ENCODE measurements around the gene MBOAT2.

The MBOAT2 gene

GRCh38 chr2:8806885-8807704 lies 196.4 kb downstream of the MBOAT2 start:
- H3K27ac ChIP-seq (ENCODE audit: insufficient read depth, low read depth, low read length, poor library complexity, severe bottlenecking), result no peak overlapping the region
- H3K9me3 ChIP-seq (ENCODE audit: control insufficient read depth, low read length), result no peaks in the 10 kb centered on the region
- WGBS, 2 experiments, result 86 to 94% methylated on average over 6 of the region's 6 CpGs
- no peaks in the 10 kb centered on the region for H3K27me3 ChIP-seq (ENCODE audit: control insufficient read depth, insufficient read depth, low read length, poor library complexity, severe bottlenecking)
- no peaks in the 10 kb centered on the region for H3K4me1 ChIP-seq (ENCODE audit: control insufficient read depth, insufficient read depth, low read length)
- no peak overlapping the region for H3K4me3 ChIP-seq (ENCODE audit: insufficient read depth, low read depth, low read length)
- H3K36me3 ChIP-seq (ENCODE audit: control insufficient read depth, insufficient read depth, low read length), result no peaks in the 10 kb centered on the region

- H3K4me3 ChIP-seq (ENCODE audit: insufficient read depth, low read depth, low read length), result no peak overlapping the region
- 90 to 94% methylated on average over 6 of the region's 6 CpGs for WGBS, 2 experiments
- H3K4me1 ChIP-seq (ENCODE audit: control insufficient read depth, insufficient read depth, low read length), result no peaks in the 10 kb centered on the region
- H3K36me3 ChIP-seq (ENCODE audit: control insufficient read depth, insufficient read depth, low read length), result no peaks in the 10 kb centered on the region
- H3K27me3 ChIP-seq (ENCODE audit: control insufficient read depth, insufficient read depth, low read length, poor library complexity, severe bottlenecking), result no peaks in the 10 kb centered on the region
- H3K27ac ChIP-seq (ENCODE audit: insufficient read depth, low read depth, low read length, poor library complexity, severe bottlenecking), result no peak overlapping the region
- no peaks in the 10 kb centered on the region for H3K9me3 ChIP-seq (ENCODE audit: control insufficient read depth, low read length)
Measured at GRCh38 chr2:8805278-8806210, 197.9 kb downstream of the MBOAT2 start.

- H3K36me3 ChIP-seq (ENCODE audit: control insufficient read depth, insufficient read depth, low read length), result no peaks in the 10 kb centered on the region
Measured at GRCh38 chr2:8803658-8804379, 199.7 kb downstream of the MBOAT2 start.

GRCh38 chr2:8802741-8803140 lies 200.7 kb downstream of the MBOAT2 start:
- WGBS, 2 experiments, result 87 to 94% methylated on average over 3 of the region's 3 CpGs

More at GRCh38 chr2:8803658-8804379, 199.7 kb downstream of the MBOAT2 start:
- Histone ChIP-seq H3K4me3 (ENCODE audit: insufficient read depth, low read depth, low read length) (no peak overlapping the region), H3K27ac (ENCODE audit: insufficient read depth, low read depth, low read length, poor library complexity, severe bottlenecking) (no peak overlapping the region), H3K9me3 (ENCODE audit: control insufficient read depth, low read length) (no peaks in the 10 kb centered on the region), H3K27me3 (ENCODE audit: control insufficient read depth, insufficient read depth, low read length, poor library complexity, severe bottlenecking) (no peaks in the 10 kb centered on the region), H3K4me1 (ENCODE audit: control insufficient read depth, insufficient read depth, low read length) (no peaks in the 10 kb centered on the region)
- 96 to 98% methylated on average over 3 of the region's 3 CpGs for WGBS, 2 experiments

More at GRCh38 chr2:8802741-8803140, 200.7 kb downstream of the MBOAT2 start:
- Histone ChIP-seq H3K27me3 (ENCODE audit: control insufficient read depth, insufficient read depth, low read length, poor library complexity, severe bottlenecking) (no peaks in the 10 kb centered on the region), H3K9me3 (ENCODE audit: control insufficient read depth, low read length) (no peaks in the 10 kb centered on the region), H3K4me3 (ENCODE audit: insufficient read depth, low read depth, low read length) (no peak overlapping the region), H3K36me3 (ENCODE audit: control insufficient read depth, insufficient read depth, low read length) (peaks cover 6% of the 10 kb centered on the region), H3K4me1 (ENCODE audit: control insufficient read depth, insufficient read depth, low read length) (no peaks in the 10 kb centered on the region), H3K27ac (ENCODE audit: insufficient read depth, low read depth, low read length, poor library complexity, severe bottlenecking) (no peak overlapping the region)
